ENCODE data around the gene C8G.

The C8G gene

GRCh38 chr9:136972335-136972734, 27.3 kb downstream of the C8G start:
- no peak for FAIRE-seq

- no peak for FAIRE-seq
Observed at GRCh38 chr9:136972743-136973142, 27.7 kb downstream of the C8G start.

GRCh38 chr9:136973618-136974617, 28.9 kb downstream of the C8G start:
- no peak for FAIRE-seq

- FAIRE-seq: no peak
Observed at GRCh38 chr9:136974817-136975535, 29.9 kb downstream of the C8G start.

GRCh38 chr9:136975644-136976043, 30.6 kb downstream of the C8G start:
- no peak for FAIRE-seq

- FAIRE-seq: no peak
Observed at GRCh38 chr9:136977223-136977622, 32.2 kb downstream of the C8G start, which contains the start of gene PTGDS. TSS of gene PTGDS (plus strand) at chr9:136977504. CDS start at chr9:136977579, 75 bp downstream.

GRCh38 chr9:136977649-136978072, 32.6 kb downstream of the C8G start:
- no peak for FAIRE-seq

GRCh38 chr9:136978073-136978864, 33.2 kb downstream of the C8G start:
- no peak for FAIRE-seq

GRCh38 chr9:136978865-136979544, 34.0 kb downstream of the C8G start:
- FAIRE-seq: no peak

- FAIRE-seq: no peak
Observed at GRCh38 chr9:136979769-136980587, 34.9 kb downstream of the C8G start.

GRCh38 chr9:136980669-136981478, 35.8 kb downstream of the C8G start:
- FAIRE-seq: no peak

- no peak for FAIRE-seq
Observed at GRCh38 chr9:136981588-136982231, 36.7 kb downstream of the C8G start.

GRCh38 chr9:136982232-136983051, 37.4 kb downstream of the C8G start, which contains the start of gene LCNL1:
TSS of gene LCNL1 (plus strand) at chr9:136982993. CDS start at chr9:136983587, 594 bp downstream.
- no peak for FAIRE-seq

- no peak for FAIRE-seq
Observed at GRCh38 chr9:136983167-136983566, 38.1 kb downstream of the C8G start.

- no peak for FAIRE-seq
Observed at GRCh38 chr9:136983656-136984314, 38.7 kb downstream of the C8G start.

GRCh38 chr9:136984464-136985026, 39.5 kb downstream of the C8G start:
- FAIRE-seq: no peak

- no peak for FAIRE-seq
Observed at GRCh38 chr9:136985027-136985602, 40.1 kb downstream of the C8G start.

- FAIRE-seq: no peak
Observed at GRCh38 chr9:136985853-136986252, 40.8 kb downstream of the C8G start.
